Left ventricle myocardium superior (tissue), 1 donor: ENCODE results near the gene PLCB1. TPM values are rescaled to one million over a fixed set of nuclear protein-coding genes. Genes with fewer than 3 reads are reported as not detected.
"Not testable (repeated sequence)": the region's sequence is repeated elsewhere in the genome, so short reads cannot be mapped to it uniquely, and the experiment has no call there.

Source experiments
- ATAC-seq: fragments of 200-7000 bp; cut with Tn5 transposase; one replicate; pipeline ENCODE4 v1.9.1; 2020; ENCODE audit warnings: mild to moderate bottlenecking, moderate library complexity
- DNase-seq: peaks from one replicate; pipeline ENCODE4 v3.0.0-alpha.2; 2020
- intact Hi-C: fragments of 100-400 bp; cut with micrococcal nuclease; formaldehyde crosslinking; loops from one replicate; pipeline ENCODE4 v1.11.0; 2022
- total RNA-seq: library from RNA; stranded (reverse); fragmentation: NEBNext Ultra II Directional; extraction: Animal tissue kit (Norgen Biotek cat#: 25700); gene quantifications from one replicate; pipeline ENCODE4 v1.2.1, GENCODE V29; 2021
- donor health status: DM: no; HTN: yes; CAD: no; lungs with severe emphysema.

Gene PLCB1
- total RNA-seq, 1 donor from 2014 or later = 7.7 TPM

- ATAC-seq (no peak), DNase-seq (no peak)
- intact Hi-C loops = no loop called here
Measured at GRCh38 chr20:8344631-8345030, 212.6 kb downstream of the PLCB1 start.

GRCh38 chr20:8346700-8347270 lies 214.7 kb downstream of the PLCB1 start:
- ATAC-seq = no peak
- no peak for DNase-seq
- intact Hi-C loops = no loop called here

- intact Hi-C loops, DNase-seq, ATAC-seq: not testable (repeated sequence)
Measured at GRCh38 chr20:8350225-8350624, 218.2 kb downstream of the PLCB1 start.

DNA sequence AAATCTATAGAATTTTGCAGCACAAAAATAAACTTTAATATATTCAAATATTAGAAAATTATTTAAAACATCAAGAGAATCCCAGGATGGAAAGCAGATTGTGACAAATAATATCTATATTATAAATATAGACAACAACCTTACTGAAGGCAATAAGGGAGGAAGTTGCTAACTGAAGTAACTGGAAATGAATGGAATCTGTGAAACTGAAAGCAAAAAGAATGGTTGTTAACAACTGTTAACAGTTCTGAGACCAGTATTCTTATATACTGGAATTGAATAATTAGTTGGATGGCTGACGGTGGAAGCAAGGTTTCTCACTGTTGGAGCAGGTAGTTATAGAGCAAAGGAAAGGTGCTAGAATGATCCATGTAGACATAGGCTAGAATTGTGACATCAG lies 220.4 kb downstream of the PLCB1 start:
- intact Hi-C loops = no loop called here
- DNase-seq (no peak), ATAC-seq (no peak)

GRCh38 chr20:8353512-8353911 lies 221.4 kb downstream of the PLCB1 start:
- ATAC-seq = no peak
- DNase-seq = no peak
- intact Hi-C loops = no loop called here

- ATAC-seq (no peak), DNase-seq (no peak)
- intact Hi-C loops = no loop called here
Measured at GRCh38 chr20:8355453-8355852, 223.4 kb downstream of the PLCB1 start.

DNA sequence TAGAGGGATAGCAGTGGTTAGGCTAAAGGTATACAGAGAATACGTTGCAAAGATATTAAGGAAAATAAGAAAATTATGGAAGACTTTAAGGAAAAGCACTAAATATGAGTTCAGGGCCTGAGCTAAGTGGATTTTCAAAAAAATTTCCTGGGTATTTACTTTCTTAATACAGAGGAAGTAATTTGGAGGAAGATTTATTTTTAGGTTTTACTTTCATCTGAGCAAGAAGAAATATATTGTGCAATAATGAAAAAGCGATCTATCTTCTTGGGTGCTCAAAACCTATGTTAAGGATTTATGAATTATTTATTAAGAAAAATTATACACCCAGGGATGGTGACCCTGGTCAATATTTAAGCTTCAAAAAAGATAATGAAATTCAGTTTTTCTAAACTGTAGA lies 224.7 kb downstream of the PLCB1 start:
- no peak for DNase-seq
- intact Hi-C loops = no loop called here

GRCh38 chr20:8357703-8358102 lies 225.6 kb downstream of the PLCB1 start:
- intact Hi-C loops = no loop called here
- ATAC-seq = no peak
- DNase-seq = no peak

More for the DNA sequence above, 224.7 kb downstream of the PLCB1 start:
- no peak for ATAC-seq

DNA sequence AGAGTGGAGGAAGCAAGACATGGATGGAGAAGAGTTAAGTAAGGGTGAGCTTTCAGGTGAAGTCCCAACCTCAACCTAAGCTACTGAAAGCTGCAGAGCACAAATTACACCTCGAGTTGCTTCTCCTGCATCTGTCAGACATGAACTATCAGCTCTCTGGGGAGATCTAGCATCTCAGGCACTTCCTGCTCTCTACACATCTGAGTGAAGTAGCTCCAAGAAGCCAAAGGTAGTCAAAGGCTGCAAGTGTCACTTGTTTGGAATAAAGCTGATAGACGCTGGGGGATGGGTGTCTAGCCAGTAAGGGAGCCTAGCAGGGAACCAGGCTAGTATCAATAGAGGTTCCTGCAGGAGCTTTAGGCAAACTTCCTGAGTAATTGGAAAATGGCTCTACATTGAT lies 228.0 kb downstream of the PLCB1 start:
- intact Hi-C loops = no loop called here
- no peak for DNase-seq
- ATAC-seq = no peak

DNA sequence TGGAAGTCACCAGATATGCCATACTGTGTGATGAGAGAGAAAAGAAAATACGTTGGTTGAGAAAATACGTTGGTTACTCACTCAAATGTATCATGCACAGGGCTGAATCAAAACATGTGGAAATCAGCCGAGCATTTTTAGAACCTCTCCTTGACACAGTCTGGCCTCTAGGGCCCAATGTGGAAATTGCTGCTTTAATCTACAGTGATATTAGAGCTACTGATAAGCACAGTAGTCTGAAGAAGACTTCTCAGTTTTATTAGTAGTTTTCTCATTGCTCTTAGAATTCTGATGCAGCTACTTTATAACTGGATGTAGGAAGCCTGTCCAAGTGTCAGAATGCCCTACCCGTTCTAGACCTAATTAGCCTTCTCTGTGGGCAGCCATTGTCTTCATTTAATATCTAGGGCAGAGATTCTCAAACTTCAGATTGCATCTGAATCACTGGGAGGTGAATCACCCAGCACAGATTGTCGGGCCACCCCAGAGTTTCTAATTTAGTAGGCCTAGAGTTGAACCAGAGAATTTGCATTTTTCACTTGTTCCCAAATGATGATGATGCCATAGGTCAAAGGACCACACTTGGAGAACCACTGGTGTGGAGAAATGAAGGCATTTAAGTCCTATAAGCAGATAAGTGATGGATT lies 229.1 kb downstream of the PLCB1 start:
- ATAC-seq = peak; percentile 77
- intact Hi-C loops = no loop called here

DNA sequence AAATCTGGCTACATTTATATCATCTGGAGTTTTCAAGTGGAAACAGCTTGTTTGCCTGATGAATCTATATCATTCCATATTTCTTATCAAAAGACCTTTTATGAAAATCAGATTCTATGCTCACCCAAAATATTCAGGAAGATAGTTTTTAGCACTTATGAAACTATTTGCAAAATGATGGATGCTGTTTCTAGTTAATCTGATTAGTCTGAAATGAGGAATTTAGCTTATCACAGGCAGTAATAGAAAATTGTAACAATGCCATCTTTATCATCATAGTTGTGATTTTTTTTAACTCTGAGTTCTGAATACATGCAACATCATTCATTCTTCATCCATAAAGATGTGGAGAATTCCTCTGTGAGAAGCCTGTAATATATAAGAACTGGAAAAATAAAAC lies 229.7 kb downstream of the PLCB1 start:
- intact Hi-C loops = no loop called here
- ATAC-seq (no peak), DNase-seq (no peak)

More for the DNA sequence above, 229.1 kb downstream of the PLCB1 start:
- no peak for DNase-seq

GRCh38 chr20:8362457-8362856 lies 230.4 kb downstream of the PLCB1 start:
- intact Hi-C loops = no loop called here
- ATAC-seq = no peak

GRCh38 chr20:8363970-8364733 lies 232.1 kb downstream of the PLCB1 start:
- DNase-seq = no peak
- intact Hi-C loops = no loop called here
- ATAC-seq = no peak

More at GRCh38 chr20:8362457-8362856, 230.4 kb downstream of the PLCB1 start:
- no peak for DNase-seq

DNA sequence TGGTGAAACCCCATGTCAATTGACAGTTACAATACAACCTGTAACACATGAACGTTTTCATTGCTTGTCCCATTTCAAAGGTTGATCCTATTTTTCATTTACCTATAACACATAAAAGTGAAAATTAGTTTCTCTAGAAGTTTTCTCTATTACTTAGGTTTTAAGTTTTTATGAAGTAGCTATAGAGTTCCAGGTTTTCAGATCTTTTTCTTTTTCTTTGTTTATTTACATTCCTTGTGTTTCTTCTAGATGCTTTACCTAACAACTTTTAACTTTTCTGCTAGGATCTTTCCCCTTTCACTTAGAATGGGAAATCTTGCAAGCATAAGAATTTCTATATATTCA lies 232.6 kb downstream of the PLCB1 start:
- no peak for ATAC-seq
- intact Hi-C loops = no loop called here
- no peak for DNase-seq

DNA sequence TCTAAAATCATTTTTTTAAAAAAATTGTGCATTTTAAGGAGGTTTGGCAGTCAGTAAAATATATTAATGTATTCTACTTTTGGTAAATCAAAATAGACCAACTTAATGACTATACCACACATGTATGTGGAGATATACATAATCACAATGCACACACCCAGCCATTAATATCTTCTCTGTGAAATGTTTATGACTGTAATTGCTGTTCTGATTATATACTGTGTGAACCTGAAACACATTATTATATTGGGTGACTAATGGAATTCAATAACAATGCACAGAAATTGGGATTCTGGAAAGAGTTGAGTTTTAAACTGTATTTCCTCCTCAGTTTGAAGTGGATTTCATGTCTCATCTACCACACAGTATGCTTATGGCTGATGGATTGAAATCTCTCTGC lies 233.6 kb downstream of the PLCB1 start:
- ATAC-seq (no peak), DNase-seq (no peak)

GRCh38 chr20:8366303-8366923 lies 234.3 kb downstream of the PLCB1 start:
- DNase-seq (no peak), ATAC-seq (no peak)
- intact Hi-C loops = no loop called here

More for the DNA sequence above, 233.6 kb downstream of the PLCB1 start:
- intact Hi-C loops = no loop called here

GRCh38 chr20:8367689-8368088 lies 235.6 kb downstream of the PLCB1 start:
- no peak for DNase-seq
- intact Hi-C loops = no loop called here

DNA sequence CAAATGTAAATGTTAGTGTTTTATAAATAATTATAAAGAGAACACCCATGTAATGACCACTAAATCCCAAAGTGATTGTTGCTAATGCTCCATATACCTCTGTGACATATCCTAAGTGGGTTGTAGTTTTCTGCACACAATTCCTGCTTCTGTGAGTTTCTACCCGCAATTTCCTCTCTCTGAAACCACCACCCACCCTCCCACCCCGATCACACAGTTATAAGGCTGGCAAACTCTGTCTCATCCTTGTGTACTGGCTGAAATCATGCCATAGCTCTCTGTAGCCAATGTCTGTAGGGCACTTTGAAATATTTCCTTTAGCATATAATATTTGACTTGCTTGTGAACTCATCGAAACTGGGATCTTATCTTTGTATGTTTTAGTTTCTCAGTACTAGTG lies 236.6 kb downstream of the PLCB1 start:
- ATAC-seq (no peak), DNase-seq (no peak)
- intact Hi-C loops = no loop called here

More at GRCh38 chr20:8367689-8368088, 235.6 kb downstream of the PLCB1 start:
- ATAC-seq = no peak

- ATAC-seq (no peak), DNase-seq (no peak)
- intact Hi-C loops = no loop called here
Measured at GRCh38 chr20:8369311-8369710, 237.2 kb downstream of the PLCB1 start.

DNA sequence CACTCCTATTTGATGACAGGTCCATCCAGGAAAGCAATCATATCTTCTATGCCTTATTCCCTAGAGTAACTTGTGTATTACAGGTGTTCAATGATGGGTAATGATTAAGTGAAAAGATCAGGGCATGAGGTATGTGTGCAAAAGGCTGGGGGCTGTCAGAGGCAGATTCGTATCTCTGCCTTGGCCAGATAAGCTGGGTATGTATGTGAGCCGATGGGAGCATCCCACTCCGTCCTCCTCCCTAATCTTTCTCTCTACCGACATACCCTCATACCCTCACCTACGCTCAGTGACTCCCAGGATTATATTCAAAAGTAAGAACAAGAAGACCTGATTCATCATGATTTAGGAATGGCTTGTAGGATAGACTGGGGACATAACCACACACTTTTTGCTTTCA lies 238.7 kb downstream of the PLCB1 start:
- DNase-seq = no peak
- ATAC-seq = no peak
- intact Hi-C loops = no loop called here
